Measurements from ENCODE around the gene NPM3. TPM values are rescaled to one million over a fixed set of nuclear protein-coding genes. Genes with fewer than 3 reads are reported as not detected.

The NPM3 gene
- total RNA-seq, 1 experiment from 2014 or later, result 117 TPM

DNA sequence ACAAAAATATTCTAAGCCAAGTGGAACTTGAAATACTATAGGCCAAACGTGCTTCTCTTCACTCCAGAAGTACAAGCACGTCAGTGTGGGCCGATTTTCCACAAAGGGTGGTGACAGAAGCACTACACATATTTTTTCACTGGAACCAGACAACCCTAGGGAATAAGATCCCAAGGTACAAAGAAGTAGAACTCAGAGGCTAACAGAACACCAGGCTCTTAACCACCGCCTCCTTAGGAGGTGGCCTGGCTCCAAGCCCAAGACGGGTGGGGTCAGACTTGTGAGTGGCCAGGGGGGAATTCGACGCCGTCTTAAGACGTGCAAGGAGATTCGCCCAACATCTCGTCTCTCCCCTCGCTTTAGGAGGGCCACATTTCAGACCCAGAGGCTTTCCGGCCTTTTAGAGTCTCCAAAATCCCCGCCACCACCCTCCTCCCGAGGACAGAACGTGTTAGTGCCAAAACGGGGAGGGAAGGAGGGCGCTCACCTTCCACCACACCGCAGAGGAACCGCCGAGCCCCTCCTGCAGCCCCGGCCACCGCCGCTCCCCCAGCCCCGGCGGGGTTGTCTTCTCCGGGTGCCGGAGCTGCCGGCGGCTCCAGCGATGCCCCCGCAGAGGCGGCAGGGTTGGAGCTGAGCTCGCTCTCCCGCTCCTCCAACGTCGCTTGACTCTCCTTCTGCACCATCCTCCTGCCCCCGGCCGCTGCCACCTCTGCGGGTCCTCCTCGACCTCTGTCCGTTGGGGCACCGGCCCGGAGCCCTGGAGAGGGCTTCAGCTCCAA, 34.3 kb upstream of the NPM3 start:
- intact Hi-C loops (cut with micrococcal nuclease), result loop anchor here (1.0 kb wide), 1 partner anchor 13 kb away; no protein-coding TSS in a partner anchor
- POLR2A ChIA-PET (ENCODE audit: unreplicated experiment), result no interaction called here
- no TSS peak for BruUV-seq (replicated peaks)
- H4K20me1 ChIP-seq (ENCODE audit: low read length), result peaks cover 46% of the 10 kb centered on the region
- CTCF ChIA-PET, result interaction anchor here (0.5 to 1.5 kb wide), 3 partner anchors 23 to 311 kb away, joined by 4 to 7 read pairs (median 4); no protein-coding TSS in a partner anchor
- peak overlapping the region; percentile 99 for H3K4me2 ChIP-seq (ENCODE audit: low read length)
- H3K4me1 ChIP-seq (ENCODE audit: insufficient read depth, low read length), result peaks cover 21% of the 10 kb centered on the region
- H3F3A ChIP-seq (ENCODE audit: low read length, unreplicated experiment), result no peaks in the 10 kb centered on the region
- no peaks in the 10 kb centered on the region for H3K9me3 ChIP-seq (ENCODE audit: low read length)
- peak overlapping the region; percentile 99 for H3K4me3 ChIP-seq (ENCODE audit: low read length)
- H3K27me3 ChIP-seq (ENCODE audit: low read length), result no peaks in the 10 kb centered on the region
- peak overlapping the region; percentile 94 for H3K9ac ChIP-seq (ENCODE audit: low read length)
- peaks cover 57% of the 10 kb centered on the region for H3K79me2 ChIP-seq (ENCODE audit: low read length)
- no peak for TF ChIP-seq EZH2 (IDR thresholded peaks at IDR 0.05; ENCODE audit: low read length, unreplicated experiment)
- TF ChIP-seq, protein P1, sequence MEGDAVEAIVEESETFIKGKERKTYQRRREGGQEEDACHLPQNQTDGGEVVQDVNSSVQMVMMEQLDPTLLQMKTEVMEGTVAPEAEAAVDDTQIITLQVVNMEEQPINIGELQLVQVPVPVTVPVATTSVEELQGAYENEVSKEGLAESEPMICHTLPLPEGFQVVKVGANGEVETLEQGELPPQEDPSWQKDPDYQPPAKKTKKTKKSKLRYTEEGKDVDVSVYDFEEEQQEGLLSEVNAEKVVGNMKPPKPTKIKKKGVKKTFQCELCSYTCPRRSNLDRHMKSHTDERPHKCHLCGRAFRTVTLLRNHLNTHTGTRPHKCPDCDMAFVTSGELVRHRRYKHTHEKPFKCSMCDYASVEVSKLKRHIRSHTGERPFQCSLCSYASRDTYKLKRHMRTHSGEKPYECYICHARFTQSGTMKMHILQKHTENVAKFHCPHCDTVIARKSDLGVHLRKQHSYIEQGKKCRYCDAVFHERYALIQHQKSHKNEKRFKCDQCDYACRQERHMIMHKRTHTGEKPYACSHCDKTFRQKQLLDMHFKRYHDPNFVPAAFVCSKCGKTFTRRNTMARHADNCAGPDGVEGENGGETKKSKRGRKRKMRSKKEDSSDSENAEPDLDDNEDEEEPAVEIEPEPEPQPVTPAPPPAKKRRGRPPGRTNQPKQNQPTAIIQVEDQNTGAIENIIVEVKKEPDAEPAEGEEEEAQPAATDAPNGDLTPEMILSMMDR (conservative IDR thresholded peaks at IDR 0.05; ENCODE audit: low read depth, low read length), result no peak
- TF ChIP-seq EZH2phosphoT487 (IDR thresholded peaks at IDR 0.05; ENCODE audit: borderline replicate concordance, low read length), result no peak
- no peak overlapping the region for H2AFZ ChIP-seq (ENCODE audit: low read length)
- DNase-seq, result peak; percentile 89
- H3K27ac ChIP-seq (ENCODE audit: low read length), result peak overlapping the region; percentile 53
- H3K36me3 ChIP-seq (ENCODE audit: low read depth, low read length), result 0 out of 2 replicates have a peak, but pooled peaks cover 6% of the 10 kb centered on the region
- peak; percentile 64 for ATAC-seq
- H3K9me2 ChIP-seq (replicated peaks; ENCODE audit: low read length), result no peaks in the 10 kb centered on the region

- Histone ChIP-seq H3K27me3 (ENCODE audit: low read length) (no peaks in the 10 kb centered on the region), H3F3A (ENCODE audit: low read length, unreplicated experiment) (no peaks in the 10 kb centered on the region), H3K9me2 (replicated peaks; ENCODE audit: low read length) (no peaks in the 10 kb centered on the region), H3K4me1 (ENCODE audit: insufficient read depth, low read length) (peaks cover 21% of the 10 kb centered on the region), H3K79me2 (ENCODE audit: low read length) (peaks cover 63% of the 10 kb centered on the region), H4K20me1 (ENCODE audit: low read length) (peaks cover 46% of the 10 kb centered on the region), H3K9ac (ENCODE audit: low read length) (peak overlapping the region; percentile 94), H2AFZ (ENCODE audit: low read length) (no peak overlapping the region), H3K9me3 (ENCODE audit: low read length) (no peaks in the 10 kb centered on the region), H3K4me2 (ENCODE audit: low read length) (peak overlapping the region; percentile 99), H3K36me3 (ENCODE audit: low read depth, low read length) (peaks cover 6% of the 10 kb centered on the region; the same call in 1 of the 2 replicates), H3K27ac (ENCODE audit: low read length) (0 out of 2 replicates have a peak overlapping the region, but pooled peaks have one; percentile 53), H3K4me3 (ENCODE audit: low read length) (peak overlapping the region; percentile 99)
- no peak for ATAC-seq
- CTCF ChIA-PET, result no interaction called here
- POLR2A ChIA-PET (ENCODE audit: unreplicated experiment), result no interaction called here
- no TSS peak for BruUV-seq (replicated peaks)
- no peak for DNase-seq
- no peak for TF ChIP-seq EZH2 (IDR thresholded peaks at IDR 0.05; ENCODE audit: low read length, unreplicated experiment)
- TF ChIP-seq, protein P1 (conservative IDR thresholded peaks at IDR 0.05; ENCODE audit: low read depth, low read length), result no peak
- TF ChIP-seq EZH2phosphoT487 (IDR thresholded peaks at IDR 0.05; ENCODE audit: borderline replicate concordance, low read length), result no peak
- intact Hi-C loops (cut with micrococcal nuclease), result no loop called here
Observed at GRCh38 chr10:101816913-101817336, 33.7 kb upstream of the NPM3 start.

DNA sequence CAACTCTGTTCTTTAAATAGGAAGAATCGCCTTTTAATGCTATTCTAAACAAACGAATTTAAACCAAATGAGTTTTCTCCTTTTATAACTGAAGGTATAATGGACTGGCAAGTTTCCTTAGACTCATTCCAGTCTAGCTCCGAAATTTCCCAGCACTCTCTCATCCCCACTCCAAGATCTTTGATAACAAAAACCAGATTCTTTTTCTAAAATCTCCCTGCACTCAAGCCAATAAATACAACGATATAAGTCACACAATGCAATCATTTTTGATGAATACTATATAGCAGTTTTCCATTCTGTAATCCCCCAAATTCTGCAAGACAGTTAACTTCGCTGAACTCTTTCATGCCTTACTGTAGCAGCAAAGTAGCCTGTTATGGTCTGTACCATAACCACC, 33.1 kb upstream of the NPM3 start:
- Histone ChIP-seq H3K36me3 (ENCODE audit: low read depth, low read length) (peaks cover 9% of the 10 kb centered on the region; the same call in 1 of the 2 replicates), H3K27me3 (ENCODE audit: low read length) (no peaks in the 10 kb centered on the region), H3K79me2 (ENCODE audit: low read length) (peaks cover 69% of the 10 kb centered on the region), H2AFZ (ENCODE audit: low read length) (no peak overlapping the region), H3K9ac (ENCODE audit: low read length) (peak overlapping the region; percentile 94), H4K20me1 (ENCODE audit: low read length) (peaks cover 46% of the 10 kb centered on the region), H3K4me1 (ENCODE audit: insufficient read depth, low read length) (peaks cover 21% of the 10 kb centered on the region), H3K27ac (ENCODE audit: low read length) (no peak overlapping the region), H3K4me2 (ENCODE audit: low read length) (peak overlapping the region; percentile 99), H3K4me3 (ENCODE audit: low read length) (peak overlapping the region; percentile 99), H3K9me2 (replicated peaks; ENCODE audit: low read length) (no peaks in the 10 kb centered on the region), H3F3A (ENCODE audit: low read length, unreplicated experiment) (no peaks in the 10 kb centered on the region), H3K9me3 (ENCODE audit: low read length) (no peaks in the 10 kb centered on the region)
- BruUV-seq (replicated peaks), result no TSS peak
- TF ChIP-seq EZH2phosphoT487 (IDR thresholded peaks at IDR 0.05; ENCODE audit: borderline replicate concordance, low read length), result no peak
- TF ChIP-seq, protein P1 (conservative IDR thresholded peaks at IDR 0.05; ENCODE audit: low read depth, low read length), result no peak
- no peak for TF ChIP-seq EZH2 (IDR thresholded peaks at IDR 0.05; ENCODE audit: low read length, unreplicated experiment)
- no peak for DNase-seq
- intact Hi-C loops (cut with micrococcal nuclease), result no loop called here
- CTCF ChIA-PET, result no interaction called here
- ATAC-seq, result no peak
- POLR2A ChIA-PET (ENCODE audit: unreplicated experiment), result interaction anchor here (0.7 kb wide), 1 partner anchor 53 kb away, joined by 14 read pairs; no protein-coding TSS in a partner anchor
